Uterus (tissue), 2 donors: Measurements from ENCODE around the gene RIMS4.

Source experiments
- POLR2A ChIP-seq, 2 donors: fragments of 450-650 bp; IDR thresholded peaks; one replicate each; pipeline ENCODE4 v1.6.1; 2016; ENCODE audit warnings: antibody characterized with exemption in 2 of 2, mild to moderate bottlenecking in 1 of 2, moderate library complexity in 1 of 2
- TF ChIP-seq, protein P1 (sequence below), 4 experiments: fragments of 200-600 bp in 2 of 4; fragments of 450-650 bp in 2 of 4; sonication (generic) in 2 of 4; IDR thresholded peaks; one replicate each; pipeline ENCODE4 v1.5.1; 2016 to 2019; ENCODE audit warnings: antibody characterized with exemption in 4 of 4, mild to moderate bottlenecking in 2 of 4, moderate library complexity in 1 of 4

DNA sequence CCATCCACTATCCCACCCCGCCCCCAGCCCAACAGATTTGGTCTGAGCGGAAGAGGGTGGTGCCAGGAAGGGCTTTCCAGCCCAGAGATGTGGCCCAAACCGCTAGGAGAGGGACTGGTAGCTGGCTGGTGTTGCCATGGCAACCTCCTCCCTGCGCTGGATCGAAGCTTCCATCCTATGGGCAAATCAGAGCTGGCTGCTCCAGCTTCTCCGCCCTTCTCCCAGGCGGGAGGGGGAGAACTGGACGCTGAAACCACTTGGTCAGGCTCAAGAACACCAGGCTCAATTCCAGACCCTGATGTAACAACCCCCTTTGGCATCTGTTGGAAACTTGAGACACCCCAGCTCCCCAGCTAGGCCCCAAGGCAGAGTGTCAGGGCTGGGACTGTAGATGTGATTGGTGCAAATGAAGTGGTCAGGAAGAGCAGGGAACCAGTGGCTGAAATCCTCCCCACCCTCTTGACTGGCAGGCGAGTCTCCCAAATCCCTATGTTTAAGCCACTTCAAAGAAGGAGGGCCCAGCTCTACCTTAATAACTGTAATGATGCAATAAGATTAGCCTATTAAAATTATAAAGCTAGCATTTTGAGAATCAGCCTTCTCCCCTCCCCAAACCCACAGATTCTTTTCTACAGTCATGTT is 4.2 kb downstream of the RIMS4 start:
- TF ChIP-seq, protein P1, sequence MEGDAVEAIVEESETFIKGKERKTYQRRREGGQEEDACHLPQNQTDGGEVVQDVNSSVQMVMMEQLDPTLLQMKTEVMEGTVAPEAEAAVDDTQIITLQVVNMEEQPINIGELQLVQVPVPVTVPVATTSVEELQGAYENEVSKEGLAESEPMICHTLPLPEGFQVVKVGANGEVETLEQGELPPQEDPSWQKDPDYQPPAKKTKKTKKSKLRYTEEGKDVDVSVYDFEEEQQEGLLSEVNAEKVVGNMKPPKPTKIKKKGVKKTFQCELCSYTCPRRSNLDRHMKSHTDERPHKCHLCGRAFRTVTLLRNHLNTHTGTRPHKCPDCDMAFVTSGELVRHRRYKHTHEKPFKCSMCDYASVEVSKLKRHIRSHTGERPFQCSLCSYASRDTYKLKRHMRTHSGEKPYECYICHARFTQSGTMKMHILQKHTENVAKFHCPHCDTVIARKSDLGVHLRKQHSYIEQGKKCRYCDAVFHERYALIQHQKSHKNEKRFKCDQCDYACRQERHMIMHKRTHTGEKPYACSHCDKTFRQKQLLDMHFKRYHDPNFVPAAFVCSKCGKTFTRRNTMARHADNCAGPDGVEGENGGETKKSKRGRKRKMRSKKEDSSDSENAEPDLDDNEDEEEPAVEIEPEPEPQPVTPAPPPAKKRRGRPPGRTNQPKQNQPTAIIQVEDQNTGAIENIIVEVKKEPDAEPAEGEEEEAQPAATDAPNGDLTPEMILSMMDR (IDR thresholded peaks at IDR 0.05), result no peak
- TF ChIP-seq POLR2A (IDR thresholded peaks at IDR 0.05), result no peak
